ENCODE results near the gene BRWD1.

DNA sequence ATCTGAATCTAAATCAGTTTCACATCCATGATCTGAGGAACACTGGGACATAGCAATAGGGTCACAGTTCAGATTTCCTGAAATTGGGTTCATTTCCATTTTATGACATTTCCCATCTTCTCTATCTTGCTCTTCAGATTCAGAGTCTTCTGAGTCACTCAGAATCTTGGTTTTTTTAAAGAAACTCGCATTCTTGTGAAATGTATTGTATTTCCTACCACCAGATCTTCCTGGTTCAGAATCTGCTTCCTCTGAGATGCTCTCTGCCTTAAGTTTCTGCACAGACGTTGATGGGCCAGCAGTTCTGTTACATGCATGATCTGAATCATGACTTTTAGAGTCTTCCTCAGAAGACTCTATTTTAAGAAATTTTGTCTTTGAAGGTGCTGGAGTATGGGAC, 114.6 kb downstream of the BRWD1 start:
- TF ChIP-seq ARNTL (CRISPR knock-in tag; IDR thresholded peaks at IDR 0.05; ENCODE audit: borderline replicate concordance, low read depth), result no peak
- TF ChIP-seq, protein P1, sequence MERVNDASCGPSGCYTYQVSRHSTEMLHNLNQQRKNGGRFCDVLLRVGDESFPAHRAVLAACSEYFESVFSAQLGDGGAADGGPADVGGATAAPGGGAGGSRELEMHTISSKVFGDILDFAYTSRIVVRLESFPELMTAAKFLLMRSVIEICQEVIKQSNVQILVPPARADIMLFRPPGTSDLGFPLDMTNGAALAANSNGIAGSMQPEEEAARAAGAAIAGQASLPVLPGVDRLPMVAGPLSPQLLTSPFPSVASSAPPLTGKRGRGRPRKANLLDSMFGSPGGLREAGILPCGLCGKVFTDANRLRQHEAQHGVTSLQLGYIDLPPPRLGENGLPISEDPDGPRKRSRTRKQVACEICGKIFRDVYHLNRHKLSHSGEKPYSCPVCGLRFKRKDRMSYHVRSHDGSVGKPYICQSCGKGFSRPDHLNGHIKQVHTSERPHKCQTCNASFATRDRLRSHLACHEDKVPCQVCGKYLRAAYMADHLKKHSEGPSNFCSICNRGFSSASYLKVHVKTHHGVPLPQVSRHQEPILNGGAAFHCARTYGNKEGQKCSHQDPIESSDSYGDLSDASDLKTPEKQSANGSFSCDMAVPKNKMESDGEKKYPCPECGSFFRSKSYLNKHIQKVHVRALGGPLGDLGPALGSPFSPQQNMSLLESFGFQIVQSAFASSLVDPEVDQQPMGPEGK (CRISPR knock-in tag; IDR thresholded peaks at IDR 0.05; ENCODE audit: borderline replicate concordance), result no peak
- no peak for TF ChIP-seq GLIS3 (CRISPR knock-in tag; IDR thresholded peaks at IDR 0.05)
- TF ChIP-seq ZFP30 (CRISPR knock-in tag; IDR thresholded peaks at IDR 0.05), result no peak
- no peak for TF ChIP-seq ZFP3 (CRISPR knock-in tag; IDR thresholded peaks at IDR 0.05)
- TF ChIP-seq TOX (CRISPR knock-in tag; IDR thresholded peaks at IDR 0.05; ENCODE audit: borderline replicate concordance), result no peak

All from SK-N-SH treated with all-trans-retinoic acid at 6 μM for 48 hours (cell line).